Measurements from ENCODE around the gene MAL.
A peak's percentile ranks its signal among the peaks of the same experiment; 100 is the strongest.

The MAL gene

GRCh38 chr2:95015261-95015912 lies 10.1 kb upstream of the MAL start:
- H3K4me3 ChIP-seq (ENCODE audit: low read depth, low read length): no peak overlapping the region

- H3K4me3 ChIP-seq (ENCODE audit: low read depth, low read length): no peak overlapping the region
Measured at GRCh38 chr2:95016616-95017015, 8.9 kb upstream of the MAL start.

- no peak overlapping the region for H3K4me3 ChIP-seq (ENCODE audit: low read depth, low read length)
Measured at GRCh38 chr2:95017071-95017501, 8.4 kb upstream of the MAL start.

- no peak overlapping the region for H3K4me3 ChIP-seq (ENCODE audit: low read depth, low read length)
Measured at GRCh38 chr2:95017836-95018235, 7.7 kb upstream of the MAL start.

- no peak overlapping the region for H3K4me3 ChIP-seq (ENCODE audit: low read depth, low read length)
Measured at GRCh38 chr2:95018301-95018700, 7.2 kb upstream of the MAL start.

- no peak overlapping the region for H3K4me3 ChIP-seq (ENCODE audit: low read depth, low read length)
Measured at GRCh38 chr2:95018861-95019550, 6.5 kb upstream of the MAL start.

GRCh38 chr2:95019572-95019971 lies 5.9 kb upstream of the MAL start:
- no peak overlapping the region for H3K4me3 ChIP-seq (ENCODE audit: low read depth, low read length)

GRCh38 chr2:95020275-95021022 lies 5.1 kb upstream of the MAL start:
- no peak overlapping the region for H3K4me3 ChIP-seq (ENCODE audit: low read depth, low read length)

- no peak overlapping the region for H3K4me3 ChIP-seq (ENCODE audit: low read depth, low read length)
Measured at GRCh38 chr2:95021023-95021416, 4.5 kb upstream of the MAL start.

- no peak overlapping the region for H3K4me3 ChIP-seq (ENCODE audit: low read depth, low read length)
Measured at GRCh38 chr2:95021847-95022246, 3.7 kb upstream of the MAL start.

GRCh38 chr2:95022309-95023221 lies 2.9 kb upstream of the MAL start:
- no peak overlapping the region for H3K4me3 ChIP-seq (ENCODE audit: low read depth, low read length)

GRCh38 chr2:95023222-95023597 lies 2.3 kb upstream of the MAL start:
- no peak overlapping the region for H3K4me3 ChIP-seq (ENCODE audit: low read depth, low read length)

- H3K4me3 ChIP-seq (ENCODE audit: low read depth, low read length): no peak overlapping the region
Measured at GRCh38 chr2:95024371-95024770, 1.1 kb upstream of the MAL start.

- peak overlapping the region; percentile 8 for H3K4me3 ChIP-seq (ENCODE audit: low read depth, low read length)
Measured at GRCh38 chr2:95024960-95025405, 525 bp upstream of the MAL start.

- no peak overlapping the region for H3K4me3 ChIP-seq (ENCODE audit: low read depth, low read length)
Measured at GRCh38 chr2:95026471-95027368, 1.2 kb downstream of the MAL start.

GRCh38 chr2:95027369-95027720 lies 1.8 kb downstream of the MAL start:
- H3K4me3 ChIP-seq (ENCODE audit: low read depth, low read length): no peak overlapping the region

GRCh38 chr2:95029898-95030341 lies 4.4 kb downstream of the MAL start:
- H3K4me3 ChIP-seq (ENCODE audit: low read depth, low read length): no peak overlapping the region

GRCh38 chr2:95030496-95030895 lies 5.0 kb downstream of the MAL start:
- H3K4me3 ChIP-seq (ENCODE audit: low read depth, low read length): no peak overlapping the region

- no peak overlapping the region for H3K4me3 ChIP-seq (ENCODE audit: low read depth, low read length)
Measured at GRCh38 chr2:95031076-95031725, 5.7 kb downstream of the MAL start.
